Stimulated activated CD4-positive, alpha-beta T cell treated with anti-CD3 and anti-CD28 coated beads, Interleukin-1b, Interleukin-23, amount 100 ng/mL, for 48 hours (primary cell): Measurements from ENCODE around the gene KLHL6.

Experiments used
- DNase-seq: peaks from one replicate; pipeline ENCODE4 v3.0.0-alpha.2; 2020

Gene KLHL6

GRCh38 chr3:183560607-183561006, 5.1 kb upstream of the KLHL6 start:
- no peak for DNase-seq

GRCh38 chr3:183558495-183558894, 3.0 kb upstream of the KLHL6 start:
- no peak for DNase-seq

DNA sequence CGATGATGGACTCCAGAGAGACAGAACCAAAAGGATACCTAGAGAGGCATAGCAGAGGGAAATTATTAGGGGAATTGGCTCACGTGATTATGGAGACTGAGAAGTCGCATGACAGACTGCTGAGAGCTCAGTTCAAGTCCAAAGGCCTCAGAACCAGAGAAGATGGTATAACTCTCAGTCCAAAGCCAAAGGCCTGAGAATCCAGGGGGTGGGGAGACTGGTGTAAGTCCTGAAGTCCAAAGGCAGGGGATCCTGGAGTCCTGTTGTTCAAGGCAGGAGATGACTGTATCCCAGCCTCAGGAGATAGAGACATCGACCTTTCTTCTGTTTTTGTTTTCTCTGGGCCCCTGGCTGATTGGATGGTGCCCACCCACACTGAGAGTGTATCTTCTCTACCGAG, 1.2 kb upstream of the KLHL6 start:
- DNase-seq = no peak

DNA sequence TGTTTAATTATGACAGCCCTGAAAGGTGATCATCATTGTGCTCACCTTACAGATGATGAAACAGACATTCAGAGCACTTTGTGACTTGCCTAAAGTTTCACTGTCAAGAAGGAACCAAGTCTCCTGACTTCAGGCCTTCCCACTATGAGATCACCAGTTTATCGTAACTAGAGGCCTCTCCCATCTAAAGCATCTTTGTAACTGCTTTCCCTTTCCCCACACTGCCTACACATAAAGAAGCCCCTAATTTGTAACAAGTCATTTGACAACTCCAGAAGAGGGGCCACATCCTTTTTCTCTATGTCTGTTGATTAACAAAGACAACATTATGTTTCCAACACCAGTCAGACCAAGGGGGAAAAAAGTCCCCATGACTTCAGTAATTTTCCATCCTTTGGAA, 1.1 kb downstream of the KLHL6 start:
- DNase-seq = peak; percentile 30

GRCh38 chr3:183553334-183554026, 2.0 kb downstream of the KLHL6 start:
- DNase-seq = no peak

DNA sequence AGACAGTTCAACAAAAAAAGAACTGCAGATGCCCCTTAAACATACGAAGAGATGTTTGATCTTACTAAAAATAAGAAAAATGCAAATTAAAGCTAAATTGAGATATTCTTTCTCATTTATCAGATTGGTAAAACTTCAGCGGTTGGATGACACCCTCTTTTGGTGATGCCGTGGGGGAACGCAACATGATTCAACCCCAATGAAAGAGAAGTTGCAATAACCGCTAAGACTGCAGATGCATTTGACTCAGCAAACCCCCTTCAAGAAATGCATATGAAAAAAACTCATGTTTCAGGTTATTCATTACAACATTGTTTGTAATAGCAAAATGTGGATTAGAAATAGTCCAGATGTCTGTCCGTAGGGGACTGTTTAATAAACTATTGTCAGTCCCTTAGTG, 3.6 kb downstream of the KLHL6 start:
- DNase-seq = peak; percentile 71

DNA sequence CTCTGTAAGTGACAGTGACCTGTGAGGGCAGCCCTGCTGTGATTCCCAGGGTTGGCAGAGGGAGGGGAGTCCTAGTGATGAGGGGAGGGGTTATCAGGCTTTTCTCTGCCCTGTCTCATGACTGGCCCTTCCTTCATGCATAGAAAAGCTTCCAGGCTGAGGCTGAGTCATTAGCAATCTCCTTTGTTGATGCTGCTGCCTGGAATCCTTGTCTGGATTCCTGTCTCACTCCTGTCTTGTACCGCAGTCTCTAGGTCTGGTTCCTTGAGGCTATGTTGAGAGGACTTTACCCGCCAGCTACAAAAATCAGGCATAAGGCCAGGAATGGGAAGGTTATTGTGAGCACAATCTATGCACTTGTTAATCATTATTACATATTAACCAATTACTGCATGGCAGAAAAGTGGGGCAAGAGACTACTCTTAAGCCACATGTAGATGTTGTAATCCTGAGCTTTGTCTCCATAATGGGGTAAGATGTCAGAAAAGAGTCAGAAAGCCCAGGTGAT, 7.2 kb downstream of the KLHL6 start:
- no peak for DNase-seq

- DNase-seq = no peak
Observed at GRCh38 chr3:183546625-183547024, 8.9 kb downstream of the KLHL6 start.

- no peak for DNase-seq
Observed at GRCh38 chr3:183545708-183546107, 9.8 kb downstream of the KLHL6 start.

DNA sequence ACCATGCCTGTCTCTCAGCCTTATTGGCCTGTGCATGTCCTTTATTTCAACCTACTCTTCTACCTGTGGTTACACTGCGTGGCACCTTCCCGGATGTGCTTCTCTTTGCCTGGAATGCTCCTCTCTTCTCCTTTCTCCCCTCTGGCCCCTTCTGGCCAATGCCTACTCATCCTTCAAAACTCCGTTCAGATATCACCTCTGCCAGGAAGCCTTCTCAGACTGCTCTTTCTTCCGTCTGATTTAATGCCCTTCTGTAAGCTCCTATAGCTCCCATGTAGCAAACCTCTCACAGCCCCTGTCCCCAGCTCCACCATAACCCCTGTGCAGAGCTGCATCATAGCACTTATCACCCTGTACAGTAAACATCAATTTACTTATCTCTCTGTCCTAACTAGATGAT, 13.2 kb downstream of the KLHL6 start:
- no peak for DNase-seq

DNA sequence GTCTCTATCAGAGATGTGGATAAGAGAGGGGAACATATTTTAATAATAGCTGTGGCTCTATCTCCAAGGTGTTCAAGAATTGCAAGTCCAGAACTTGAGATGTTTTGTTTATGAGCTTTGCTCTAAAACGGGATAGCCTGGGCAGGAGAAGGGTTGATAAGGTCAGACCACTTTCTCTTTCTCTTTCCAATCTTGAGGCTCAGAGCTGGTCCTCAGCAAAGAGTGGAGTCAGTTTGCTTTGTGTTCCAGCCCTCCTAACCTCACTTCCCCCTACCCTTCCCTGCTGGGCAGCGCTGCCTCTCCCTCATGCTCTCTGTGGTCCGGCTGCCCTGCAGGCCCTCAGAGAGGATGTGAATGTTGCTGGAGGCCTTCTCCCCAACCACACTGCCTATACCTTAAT, 13.8 kb downstream of the KLHL6 start:
- DNase-seq = no peak

DNA sequence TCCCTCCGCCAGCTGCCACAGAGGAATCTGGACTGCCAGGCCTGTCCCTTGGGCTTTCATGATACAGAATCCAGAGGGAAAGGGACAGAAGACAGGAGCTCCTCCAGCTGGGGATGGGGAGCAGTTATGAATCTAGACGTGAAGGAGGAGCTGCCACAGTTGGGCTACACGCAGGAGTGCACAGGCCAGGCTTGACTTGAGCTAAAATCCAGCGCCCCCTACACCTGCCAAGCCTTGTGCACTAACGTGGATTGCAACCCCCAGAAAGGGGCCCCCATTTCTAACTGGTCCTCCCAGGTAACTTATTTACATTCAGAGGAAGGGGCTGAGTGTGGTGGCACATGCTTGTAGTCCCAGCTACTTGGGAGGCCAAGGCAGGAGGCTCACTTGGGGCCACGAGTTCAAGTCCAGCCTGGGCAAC, 14.3 kb downstream of the KLHL6 start:
- DNase-seq = no peak

- DNase-seq = no peak
Observed at GRCh38 chr3:183540501-183541234, 14.8 kb downstream of the KLHL6 start.

DNA sequence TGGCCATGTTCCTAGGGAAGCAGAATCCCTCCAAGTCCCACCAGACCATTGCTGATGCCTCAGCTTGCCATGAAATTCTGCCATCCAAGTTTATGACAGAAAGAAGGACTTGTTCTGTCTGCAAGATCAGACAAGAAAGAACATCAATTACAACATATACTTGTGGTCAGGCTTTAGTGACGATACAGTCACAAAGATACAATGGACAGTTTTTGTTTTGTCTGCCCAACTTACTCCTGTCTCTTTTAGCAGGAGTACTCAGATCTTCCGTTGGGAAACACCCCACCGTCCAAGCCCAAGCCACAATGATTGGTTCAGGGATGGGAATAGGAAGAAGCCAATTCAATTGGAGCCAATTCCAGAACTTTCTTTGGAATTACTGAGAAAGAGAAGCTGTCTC, 15.7 kb downstream of the KLHL6 start:
- no peak for DNase-seq

DNA sequence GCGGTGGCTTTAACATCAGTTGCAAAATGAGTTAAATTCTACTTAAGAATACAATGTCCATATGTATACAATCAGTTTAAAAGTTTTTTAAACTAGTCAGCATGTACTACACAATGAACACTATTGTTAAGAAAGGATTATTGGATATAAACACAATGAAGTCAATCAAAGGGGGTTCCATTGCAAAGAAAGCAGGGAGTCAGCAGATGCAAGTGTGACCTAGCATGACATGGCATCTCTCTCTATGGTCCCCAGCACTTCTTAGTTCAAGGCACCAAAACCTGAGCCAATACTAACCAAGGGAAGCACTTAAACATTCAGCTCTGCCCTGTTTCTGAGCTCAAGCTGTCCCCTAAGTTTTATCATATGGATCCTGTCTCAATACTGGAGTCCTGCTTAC, 17.0 kb downstream of the KLHL6 start:
- no peak for DNase-seq

- DNase-seq = no peak
Observed at GRCh38 chr3:183537295-183537730, 18.2 kb downstream of the KLHL6 start.

DNA sequence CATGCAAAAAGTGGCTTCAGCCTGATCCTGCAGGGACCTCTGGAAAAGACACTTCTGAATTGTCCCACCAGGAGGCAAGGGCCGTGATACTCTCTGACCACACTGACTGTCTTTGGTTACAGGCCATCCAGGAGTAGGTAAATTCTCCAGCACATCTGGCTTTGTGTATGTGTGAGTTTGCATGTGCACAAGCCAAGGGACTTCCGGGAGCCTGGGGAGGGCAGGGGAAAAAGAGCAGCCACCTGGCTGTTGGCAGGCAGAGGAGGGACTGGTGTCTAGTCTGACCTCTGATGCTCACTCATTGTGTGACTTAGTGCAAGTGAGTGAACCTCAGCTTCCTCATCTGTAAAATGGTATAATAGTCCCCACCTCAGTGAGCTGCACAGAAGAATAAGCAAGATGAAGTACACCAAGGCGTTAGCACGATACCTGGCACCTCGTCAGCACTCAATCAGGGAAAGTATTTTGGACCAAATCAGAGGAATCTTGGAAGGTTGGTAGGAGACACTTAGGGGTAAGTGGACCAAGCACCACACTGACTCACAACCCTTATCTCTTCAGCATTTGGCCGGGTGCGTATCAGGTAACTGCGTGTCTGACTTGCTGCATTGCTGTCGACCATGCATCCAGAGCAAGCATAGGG, 19.1 kb downstream of the KLHL6 start:
- no peak for DNase-seq

DNA sequence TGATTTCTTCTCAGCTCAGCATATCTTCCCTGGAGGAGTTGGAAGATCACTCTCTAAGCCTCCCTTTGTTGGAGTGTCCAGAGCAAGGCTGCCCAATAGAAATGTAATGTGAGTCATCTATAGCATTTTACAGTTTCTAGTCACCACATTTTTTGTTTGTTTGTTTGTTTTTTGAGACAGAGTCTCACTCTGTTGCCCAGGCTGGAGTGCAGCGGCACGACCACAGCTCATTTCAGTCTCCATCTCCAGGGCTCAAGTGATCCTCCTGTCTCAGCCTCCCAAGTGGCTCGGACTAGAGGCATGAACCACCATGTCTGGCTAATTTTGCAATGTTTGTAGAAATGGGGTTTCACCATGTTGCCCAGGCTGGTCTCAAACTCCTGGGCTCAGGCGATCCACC, 21.3 kb downstream of the KLHL6 start:
- no peak for DNase-seq

- DNase-seq = no peak
Observed at GRCh38 chr3:183533412-183534132, 21.9 kb downstream of the KLHL6 start.

- no peak for DNase-seq
Observed at GRCh38 chr3:183532620-183533411, 22.7 kb downstream of the KLHL6 start.

GRCh38 chr3:183529717-183530116, 25.8 kb downstream of the KLHL6 start:
- DNase-seq = no peak

GRCh38 chr3:183529185-183529584, 26.3 kb downstream of the KLHL6 start:
- DNase-seq = no peak
